HCT116 (cell line): ENCODE measurements around the gene ACAP3. TPM values are rescaled to one million over a fixed set of nuclear protein-coding genes. Genes with fewer than 3 reads are reported as not detected.
A peak's percentile ranks its signal among the peaks of the same experiment; 100 is the strongest.

Source experiments
- ATAC-seq: fragments of 200-7000 bp; cut with Tn5 transposase; 2 replicates; pipeline ENCODE4 v1.9.1; 2020; ENCODE audit warnings: mild to moderate bottlenecking, moderate library complexity
- BruUV-seq: library from RNA; stranded (reverse); fragments of 400-500 nt; replicated peaks from 2 replicates; lab custom pipeline; 2021; lab: Mats Ljungman, UMichigan
- CTCF ChIA-PET: fragments of 300-600 bp; sonication (Branson Sonifier 250); formaldehyde crosslinking; loops from one replicate; lab custom pipeline; 2021; ENCODE audit warnings: antibody characterized with exemption; lab: Charles Lee
- POLR2A ChIA-PET: fragments of 300-600, 350-600 bp; sonication (Branson Sonifier 250); formaldehyde crosslinking; loops from one replicate; lab custom pipeline; 2021; ENCODE audit warnings: antibody characterized with exemption; lab: Charles Lee
- RAD21 ChIA-PET, 2 experiments: fragments of 300-600 bp; sonication (Branson Sonifier 250); formaldehyde crosslinking; loops; one replicate each; lab custom pipeline; 2023; ENCODE audit warnings: low total read pairs in 2 of 2; ENCODE audit not compliant: uncharacterized antibody in 2 of 2, unreplicated experiment in 2 of 2, low non-redundant PET in 1 of 2; lab: Charles Lee
- DNase-seq: peaks from one replicate; pipeline ENCODE4 v3.0.0-alpha.2; 2010; ENCODE audit warnings: low read depth, low spot score
- H2AFZ ChIP-seq: fragments of 200-600 bp; shearing (Covaris generic), sonication (generic); 2 replicates; pipeline ENCODE4 v1.6.1; 2017; ENCODE audit warnings: low read depth, mixed run types, mixed read lengths, antibody characterized with exemption, low read length; ENCODE audit not compliant: poor library complexity, severe bottlenecking
- H3K27ac ChIP-seq: 2 replicates; pipeline ENCODE4 v1.5.1; 2012; ENCODE audit warnings: low read depth, low read length
- H3K27me3 ChIP-seq: fragments of 200-600 bp; sonication (generic); 2 replicates; pipeline ENCODE4 v1.6.1; 2016; ENCODE audit warnings: mixed run types, low read length, mixed read lengths; ENCODE audit not compliant: insufficient read depth
- H3K36me3 ChIP-seq, 2 experiments: fragments of 200-500 bp in 1 of 2; fragments of 200-600 bp in 1 of 2; sonication (Bioruptor generic) in 1 of 2; sonication (generic) in 1 of 2; 2 replicates each; pipeline versions ENCODE4 v1.5.1 to v1.6.1; 2014 to 2016; ENCODE audit warnings: low read length in 2 of 2, inconsistent platforms in 1 of 2, mixed read lengths in 1 of 2, mixed run types in 1 of 2; ENCODE audit not compliant: insufficient read depth in 2 of 2, control insufficient read depth in 1 of 2
- H3K4me1 ChIP-seq, 2 experiments: fragments of 200-600 bp in 1 of 2; sonication (generic) in 1 of 2; 2 replicates each; pipeline versions ENCODE4 v1.5.1 to v1.6.1; 2012 to 2017; ENCODE audit warnings: low read length in 2 of 2, inconsistent platforms in 1 of 2, mild to moderate bottlenecking in 1 of 2, mixed read lengths in 1 of 2, mixed run types in 1 of 2, moderate library complexity in 1 of 2; ENCODE audit not compliant: insufficient read depth in 2 of 2, control insufficient read depth in 1 of 2
- H3K4me2 ChIP-seq: fragments of 200-600 bp; sonication (generic); 2 replicates; pipeline ENCODE4 v1.6.1; 2017; ENCODE audit warnings: mixed run types, low read length, mixed read lengths
- H3K4me3 ChIP-seq, 2 experiments: fragments of 200-600 bp in 1 of 2; sonication (generic) in 1 of 2; replicated peaks in 1 of 2; 2 replicates each; pipeline ENCODE4 v1.5.1; 2011 to 2016; ENCODE audit warnings: low read length in 2 of 2, control low read depth in 1 of 2, low read depth in 1 of 2, mild to moderate bottlenecking in 1 of 2, mixed read lengths in 1 of 2, mixed run types in 1 of 2
- H3K79me2 ChIP-seq: fragments of 200-600 bp; sonication (generic); 2 replicates; pipeline ENCODE4 v1.6.1; 2017; ENCODE audit warnings: mild to moderate bottlenecking, mixed run types, low read length, moderate library complexity, mixed read lengths; ENCODE audit not compliant: insufficient read depth
- H3K9ac ChIP-seq: fragments of 200-600 bp; sonication (generic); 2 replicates; pipeline ENCODE4 v1.6.1; 2016; ENCODE audit warnings: low read length, mixed read lengths
- H3K9me2 ChIP-seq: fragments of 200-600 bp; sonication (generic), shearing (Covaris generic); 2 replicates; pipeline ENCODE4 v1.6.1; 2017; ENCODE audit warnings: mixed run types, mild to moderate bottlenecking, moderate library complexity; ENCODE audit not compliant: insufficient read depth
- H3K9me3 ChIP-seq, 2 experiments: fragments of 200-500 bp in 1 of 2; fragments of 200-600 bp in 1 of 2; sonication (Bioruptor generic) in 1 of 2; sonication (generic) in 1 of 2; 2 replicates each; pipeline ENCODE4 v1.6.1; 2014 to 2017; ENCODE audit warnings: low read length in 2 of 2, mixed read lengths in 2 of 2, inconsistent platforms in 1 of 2, low read depth in 1 of 2, mild to moderate bottlenecking in 1 of 2, mixed run types in 1 of 2, moderate library complexity in 1 of 2; ENCODE audit not compliant: control insufficient read depth in 1 of 2, insufficient read depth in 1 of 2
- H4K20me1 ChIP-seq: fragments of 200-600 bp; sonication (generic), shearing (Covaris generic); 2 replicates; pipeline ENCODE4 v1.6.1; 2017; ENCODE audit warnings: mixed run types, mild to moderate bottlenecking, moderate library complexity; ENCODE audit not compliant: insufficient read depth
- CTCF ChIP-seq, 3 experiments: fragments of 200-600 bp in 1 of 3; sonication (generic) in 1 of 3; IDR thresholded peaks in 2 of 3; conservative IDR thresholded peaks in 1 of 3; 2 replicates each; pipeline ENCODE4 v1.5.1; 2012 to 2017; ENCODE audit warnings: low read depth in 2 of 3, low read length in 2 of 3, antibody characterized with exemption in 1 of 3, borderline replicate concordance in 1 of 3, control low read depth in 1 of 3, mild to moderate bottlenecking in 1 of 3, mixed read lengths in 1 of 3, mixed run types in 1 of 3, moderate library complexity in 1 of 3; ENCODE audit not compliant: insufficient read depth in 1 of 3
- ELF1 ChIP-seq: IDR thresholded peaks from 2 replicates; pipeline ENCODE4 v1.6.1; 2012; ENCODE audit warnings: low read depth, borderline replicate concordance
- EZH2 ChIP-seq: fragments of 200-600 bp; sonication (generic); IDR thresholded peaks from 2 replicates; pipeline ENCODE4 v1.6.1; 2017; ENCODE audit warnings: antibody characterized with exemption, mixed run types
- intact Hi-C: fragments of 100-400 bp; cut with micrococcal nuclease; formaldehyde crosslinking; loops from 2 replicates; pipeline ENCODE4 v1.10.0; 2022
- total RNA-seq: library from RNA; stranded (reverse); gene quantifications from one replicate; pipeline ENCODE4 v1.2.1, GENCODE V29; 2021; ENCODE audit not compliant: unreplicated experiment

Gene ACAP3
- total RNA-seq, 1 experiment from 2014 or later, result 38.8 TPM

GRCh38 chr1:1306070-1306660, 1.6 kb downstream of the ACAP3 start:
- Histone ChIP-seq H3K4me1 (peaks cover 36 to 60% of the 10 kb centered on the region in 2 experiments), H3K4me3 (peak overlapping the region; percentile 60 to 86), H3K36me3 (peaks cover 0 to 4% of the 10 kb centered on the region in 2 experiments; a peak in 3 of 4 replicates), H2AFZ (no peak overlapping the region), H3K9me2 (no peaks in the 10 kb centered on the region), H3K79me2 (peaks cover 36% of the 10 kb centered on the region), H3K27me3 (no peaks in the 10 kb centered on the region), H4K20me1 (peaks cover 3% of the 10 kb centered on the region; the same call in 1 of the 2 replicates), H3K4me2 (peak overlapping the region; percentile 99), H3K27ac (peak overlapping the region; percentile 99), H3K9me3 (no peaks in the 10 kb centered on the region), H3K9ac (peak overlapping the region; percentile 79)
- POLR2A ChIA-PET, result no interaction called here
- no peak for DNase-seq
- intact Hi-C loops, result loop anchor here (5.0 kb wide), 1 partner anchor 41 kb away; the partner anchor contains the start of gene DVL1
- RAD21 ChIA-PET, result no interaction called here
- no peak for ATAC-seq
- TF ChIP-seq ELF1, result no peak
- TF ChIP-seq CTCF (IDR thresholded peaks at IDR 0.05 in 2 of 3, conservative IDR thresholded peaks at IDR 0.05 in 1 of 3; ENCODE audit: borderline replicate concordance in 1 of 3, insufficient read depth in 1 of 3, low read depth in 2 of 3, low read length in 2 of 3), result peak in 1 of 3 experiments; percentile 34; a peak in 1 of 6 replicates
- TF ChIP-seq EZH2, result no peak
- BruUV-seq, result no TSS peak
- CTCF ChIA-PET, result no interaction called here
